ENCODE data around the gene SLF1. TPM values are rescaled to one million over a fixed set of nuclear protein-coding genes. Genes with fewer than 3 reads are reported as not detected.
"Not testable (repeated sequence)": the region's sequence is repeated elsewhere in the genome, so short reads cannot be mapped to it uniquely, and the experiment has no call there.

SLF1 gene
- 10.4 and 17.1 TPM in 2 replicates for polyA plus RNA-seq (2011; rRNA removed)
- polyA plus RNA-seq (2012; cell fraction: cytosol; rRNA removed) = 3.6 and 3.8 TPM in 2 replicates
- 2.8 and 5.0 TPM in 2 replicates for polyA plus RNA-seq (2012; cell fraction: nucleus; rRNA removed)
- 11.4 to 12.5 TPM (median 11.6 TPM) in 3 replicates for polyA plus RNA-seq (2017; fragmentation: RNase III; extraction: RNeasy Plus Mini Kit Qiagen cat#74134 plus additional on column Dnase treatment)
- polyA minus RNA-seq (2011; rRNA and poly(A)+ RNA removed) = 7.0 and 7.4 TPM in 2 replicates

GRCh38 chr5:94618493-94619328 is at the start of gene SLF1, which contains the start of gene KIAA0825:
TSS of gene SLF1 (plus strand) at chr5:94618669. CDS start at chr5:94628811, 10,142 bp downstream.
TSS of gene KIAA0825 (minus strand) at chr5:94618604. CDS start at chr5:94537126, 81,478 bp downstream.
- peaks cover 15% of the 10 kb centered on the region; the same call in 2 of the 3 replicates for H3K4me1 ChIP-seq
- peak; percentile 97 to 98 for ATAC-seq
- TF ChIP-seq ELK1 (IDR thresholded peaks at IDR 0.05; ENCODE audit: low read depth, low read length) (no peak), KDM1A (IDR thresholded peaks at IDR 0.05; ENCODE audit: low read depth) (no peak), PHF8 (IDR thresholded peaks at IDR 0.05; ENCODE audit: borderline replicate concordance, low read depth) (peak; percentile 74), GATA3 (IDR thresholded peaks at IDR 0.05; ENCODE audit: borderline replicate concordance) (0 out of 2 replicates have a peak, but pooled peaks have one; percentile 17), KDM5A (IDR thresholded peaks at IDR 0.05) (peak; percentile 79), CTCF (IDR thresholded peaks at IDR 0.05) (no peak), JUN (IDR thresholded peaks at IDR 0.05) (peak; percentile 27 to 67; a peak in 2 of 5 replicates), POLR2A (IDR thresholded peaks at IDR 0.05; ENCODE audit: low read length) (peak; percentile 73), HES2 (IDR thresholded peaks at IDR 0.05) (no peak), HDAC2 (IDR thresholded peaks at IDR 0.05) (no peak), E2F6 (IDR thresholded peaks at IDR 0.05; ENCODE audit: borderline replicate concordance, low read depth) (peak; percentile 92), TFCP2L1 (CRISPR knock-in tag; IDR thresholded peaks at IDR 0.05) (no peak), MAX (IDR thresholded peaks at IDR 0.05) (peak; percentile 91)
- ChIA-PET CTCF (interaction anchor here (1.2 to 1.6 kb wide), 2 partner anchors 74 to 94 kb away, joined by 3 to 4 read pairs; no protein-coding TSS in a partner anchor), POLR2A (interaction anchor here (0.7 to 1.2 kb wide), 2 partner anchors 81 to 462 kb away, joined by 3 read pairs; no protein-coding TSS in a partner anchor)
- no peak for FAIRE-seq
- peak; percentile 85 to 87 for DNase-seq (ENCODE audit: low read depth in 1 of 2, low spot score in 1 of 2)
- peak within 1 kb of the TSS; percentile 71 to 89 for H3K27ac ChIP-seq
- H3K4me3 ChIP-seq = peak within 1 kb of the TSS; percentile 76
- no peaks in the 10 kb centered on the region for H3K9me3 ChIP-seq
- under 1% methylated on average over 13 of the region's 63 CpGs for WGBS (ENCODE audit: missing lambda C conversion rate)
- H3K4me2 ChIP-seq = peak within 1 kb of the TSS; percentile 80

GRCh38 chr5:94571415-94571814 is 47.1 kb upstream of the SLF1 start:
- H3K27ac ChIP-seq = no peak overlapping the region
- H3K9me3 ChIP-seq = no peaks in the 10 kb centered on the region
- H3K4me1 ChIP-seq = no peaks in the 10 kb centered on the region
- H3K4me2 ChIP-seq = no peak overlapping the region
- no peak for DNase-seq (ENCODE audit: low read depth in 1 of 2, low spot score in 1 of 2)
- POLR2A ChIA-PET = no interaction called here
- ATAC-seq = no peak
- FAIRE-seq = no peak
- CTCF ChIA-PET = interaction anchor here (0.5 kb wide), 1 partner anchor 864 kb away, joined by 3 read pairs; no protein-coding TSS in a partner anchor
- H3K4me3 ChIP-seq = no peak overlapping the region
- TF ChIP-seq MYC (IDR thresholded peaks at IDR 0.05; ENCODE audit: borderline replicate concordance, low read length) = no peak

GRCh38 chr5:94573349-94573748 is 45.1 kb upstream of the SLF1 start:
- DNase-seq (ENCODE audit: low read depth in 1 of 2, low spot score in 1 of 2); POLR2A ChIA-PET; CTCF ChIA-PET; H3K9me3 ChIP-seq; ATAC-seq; H3K4me1 ChIP-seq; H3K4me3 ChIP-seq; H3K4me2 ChIP-seq; FAIRE-seq; H3K27ac ChIP-seq: not testable (repeated sequence)
- 100% methylated on average over 1 of the region's 1 CpG for WGBS (ENCODE audit: missing lambda C conversion rate)
